ENCODE measurements around the gene RPS6KA5. TPM values are rescaled to one million over a fixed set of nuclear protein-coding genes. Genes with fewer than 3 reads are reported as not detected.
"Not testable (repeated sequence)": the region's sequence is repeated elsewhere in the genome, so short reads cannot be mapped to it uniquely, and the experiment has no call there.

The RPS6KA5 gene
- total RNA-seq, 1 donor from 2014 or later = 0.65 TPM

DNA sequence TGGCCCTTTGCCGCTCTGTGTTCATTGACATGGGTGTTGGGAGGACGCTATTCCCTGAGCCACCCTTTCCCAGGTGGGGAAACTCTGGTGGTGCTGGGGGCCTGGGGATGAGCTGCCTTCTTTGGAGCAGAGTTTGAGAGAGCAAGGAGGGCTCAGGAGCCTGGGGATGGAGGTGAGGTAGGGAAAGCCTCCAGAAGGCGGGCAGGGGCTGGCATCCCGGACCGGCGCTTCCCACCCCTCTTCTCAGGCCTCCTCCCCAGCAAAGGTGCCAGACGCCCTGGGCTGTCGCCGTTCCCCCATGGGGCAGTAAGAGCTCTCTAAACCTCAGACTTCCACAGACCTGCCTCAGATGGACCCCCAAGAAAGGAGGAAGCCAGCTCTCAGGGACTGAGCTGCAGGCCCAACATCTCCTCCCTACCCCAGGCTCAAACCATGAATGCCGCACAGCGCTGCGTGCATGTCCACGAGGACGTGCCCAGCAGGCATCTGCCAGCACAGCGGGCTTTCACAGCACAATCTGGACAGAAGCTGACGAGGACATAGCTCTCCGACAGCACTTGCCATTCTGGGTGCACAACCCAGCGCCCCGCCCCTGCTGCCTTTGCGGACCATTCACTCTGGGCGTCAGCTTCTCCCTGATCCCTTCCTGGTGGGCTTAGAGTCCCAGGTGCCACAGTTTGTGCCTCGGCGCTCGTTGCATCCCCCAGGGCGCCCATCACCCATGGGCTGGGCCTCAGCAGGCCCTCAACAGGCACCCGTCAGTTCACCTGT, 229.3 kb downstream of the RPS6KA5 start:
- Mint-ChIP-seq H3K36me3 (ENCODE audit: low read depth) (no peaks in the 10 kb centered on the region), H3K9me3 (ENCODE audit: low read depth) (no peaks in the 10 kb centered on the region), H3K4me3 (ENCODE audit: unreplicated experiment) (no peak overlapping the region), H3K27me3 (ENCODE audit: low read depth) (peaks cover 1% of the 10 kb centered on the region), H3K27ac (ENCODE audit: unreplicated experiment) (no peak overlapping the region), H3K4me1 (ENCODE audit: low read depth) (peaks cover 10% of the 10 kb centered on the region)
- DNase-seq (ENCODE audit: low spot score) = peak; percentile 82
- TF ChIP-seq, protein P1, sequence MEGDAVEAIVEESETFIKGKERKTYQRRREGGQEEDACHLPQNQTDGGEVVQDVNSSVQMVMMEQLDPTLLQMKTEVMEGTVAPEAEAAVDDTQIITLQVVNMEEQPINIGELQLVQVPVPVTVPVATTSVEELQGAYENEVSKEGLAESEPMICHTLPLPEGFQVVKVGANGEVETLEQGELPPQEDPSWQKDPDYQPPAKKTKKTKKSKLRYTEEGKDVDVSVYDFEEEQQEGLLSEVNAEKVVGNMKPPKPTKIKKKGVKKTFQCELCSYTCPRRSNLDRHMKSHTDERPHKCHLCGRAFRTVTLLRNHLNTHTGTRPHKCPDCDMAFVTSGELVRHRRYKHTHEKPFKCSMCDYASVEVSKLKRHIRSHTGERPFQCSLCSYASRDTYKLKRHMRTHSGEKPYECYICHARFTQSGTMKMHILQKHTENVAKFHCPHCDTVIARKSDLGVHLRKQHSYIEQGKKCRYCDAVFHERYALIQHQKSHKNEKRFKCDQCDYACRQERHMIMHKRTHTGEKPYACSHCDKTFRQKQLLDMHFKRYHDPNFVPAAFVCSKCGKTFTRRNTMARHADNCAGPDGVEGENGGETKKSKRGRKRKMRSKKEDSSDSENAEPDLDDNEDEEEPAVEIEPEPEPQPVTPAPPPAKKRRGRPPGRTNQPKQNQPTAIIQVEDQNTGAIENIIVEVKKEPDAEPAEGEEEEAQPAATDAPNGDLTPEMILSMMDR (IDR thresholded peaks at IDR 0.05) = no peak

DNA sequence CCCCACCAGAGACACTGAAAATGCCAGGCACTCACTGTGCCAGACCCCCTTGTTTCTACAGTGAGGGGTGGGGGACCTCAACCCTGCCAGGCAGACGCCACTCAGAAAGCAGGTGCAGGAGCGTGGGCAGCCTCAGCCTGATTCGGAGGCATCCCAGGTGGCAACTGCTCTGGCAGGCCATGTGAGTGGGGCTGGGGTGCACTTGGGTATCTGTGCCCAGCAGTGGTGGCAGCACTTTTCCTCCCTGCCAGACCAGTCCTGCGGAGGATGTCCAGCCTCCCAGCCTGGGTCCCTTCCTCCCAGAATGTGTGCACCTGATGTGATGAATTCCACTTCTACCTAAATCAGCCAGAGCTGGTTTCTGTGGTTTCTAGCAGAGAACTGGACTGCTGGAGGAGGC, 230.8 kb downstream of the RPS6KA5 start:
- no peak overlapping the region for H3K4me3 Mint-ChIP-seq (ENCODE audit: unreplicated experiment)
- DNase-seq (ENCODE audit: low spot score) = peak; percentile 71
- peaks cover 1% of the 10 kb centered on the region for H3K27me3 Mint-ChIP-seq (ENCODE audit: low read depth)
- H3K27ac Mint-ChIP-seq (ENCODE audit: unreplicated experiment) = no peak overlapping the region
- no peaks in the 10 kb centered on the region for H3K36me3 Mint-ChIP-seq (ENCODE audit: low read depth)
- TF ChIP-seq, protein P1 (IDR thresholded peaks at IDR 0.05) = no peak
- H3K4me1 Mint-ChIP-seq (ENCODE audit: low read depth) = peaks cover 10% of the 10 kb centered on the region
- H3K9me3 Mint-ChIP-seq (ENCODE audit: low read depth) = no peaks in the 10 kb centered on the region

DNA sequence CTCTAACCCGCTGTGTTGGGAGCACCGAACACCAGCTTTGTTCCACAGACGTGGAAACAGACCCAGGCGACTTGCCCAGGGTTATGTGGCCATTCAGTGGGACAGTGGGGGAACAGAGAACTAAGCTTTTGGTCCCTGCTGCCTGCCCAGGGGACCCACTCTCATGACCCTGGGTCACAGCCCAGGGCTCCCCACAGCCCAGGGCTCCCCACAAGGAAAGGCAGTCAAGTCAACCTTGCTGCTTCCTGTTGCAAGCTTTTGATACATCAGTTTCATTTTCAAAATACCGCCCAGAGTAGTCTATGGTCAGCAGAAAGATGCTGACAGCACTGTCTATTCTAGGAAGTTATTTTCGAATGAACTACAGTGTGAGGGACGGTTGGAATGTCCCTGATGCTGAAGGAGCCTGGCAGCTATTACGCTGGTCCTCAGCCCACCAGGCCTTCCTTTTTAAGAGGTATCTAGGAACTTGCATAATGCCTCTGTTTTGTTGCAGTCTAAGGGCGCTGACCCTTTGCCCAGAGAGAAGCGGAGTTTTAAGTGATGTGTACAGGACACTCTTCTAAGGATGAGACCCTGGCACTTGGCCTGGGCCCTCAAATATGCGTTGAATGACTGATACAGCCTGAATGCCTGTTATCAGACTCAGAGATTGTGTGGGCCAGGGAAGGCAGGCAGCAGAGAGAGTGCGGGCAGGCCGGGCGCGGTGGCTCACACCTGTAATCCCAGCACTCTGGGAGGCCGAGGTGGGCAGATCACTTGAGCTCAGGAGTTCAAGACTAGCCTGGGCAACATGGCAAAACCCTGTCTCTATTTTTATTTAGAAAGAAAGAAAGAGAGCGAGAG, 231.6 kb downstream of the RPS6KA5 start:
- Mint-ChIP-seq H3K36me3 (ENCODE audit: low read depth) (peaks cover 2% of the 10 kb centered on the region), H3K27me3 (ENCODE audit: low read depth) (peaks cover 1% of the 10 kb centered on the region), H3K27ac (ENCODE audit: unreplicated experiment) (no peak overlapping the region), H3K9me3 (ENCODE audit: low read depth) (peaks cover 4% of the 10 kb centered on the region), H3K4me3 (ENCODE audit: unreplicated experiment) (no peak overlapping the region), H3K4me1 (ENCODE audit: low read depth) (peaks cover 10% of the 10 kb centered on the region)
- TF ChIP-seq, protein P1 (IDR thresholded peaks at IDR 0.05) = no peak
- DNase-seq (ENCODE audit: low spot score) = no peak

DNA sequence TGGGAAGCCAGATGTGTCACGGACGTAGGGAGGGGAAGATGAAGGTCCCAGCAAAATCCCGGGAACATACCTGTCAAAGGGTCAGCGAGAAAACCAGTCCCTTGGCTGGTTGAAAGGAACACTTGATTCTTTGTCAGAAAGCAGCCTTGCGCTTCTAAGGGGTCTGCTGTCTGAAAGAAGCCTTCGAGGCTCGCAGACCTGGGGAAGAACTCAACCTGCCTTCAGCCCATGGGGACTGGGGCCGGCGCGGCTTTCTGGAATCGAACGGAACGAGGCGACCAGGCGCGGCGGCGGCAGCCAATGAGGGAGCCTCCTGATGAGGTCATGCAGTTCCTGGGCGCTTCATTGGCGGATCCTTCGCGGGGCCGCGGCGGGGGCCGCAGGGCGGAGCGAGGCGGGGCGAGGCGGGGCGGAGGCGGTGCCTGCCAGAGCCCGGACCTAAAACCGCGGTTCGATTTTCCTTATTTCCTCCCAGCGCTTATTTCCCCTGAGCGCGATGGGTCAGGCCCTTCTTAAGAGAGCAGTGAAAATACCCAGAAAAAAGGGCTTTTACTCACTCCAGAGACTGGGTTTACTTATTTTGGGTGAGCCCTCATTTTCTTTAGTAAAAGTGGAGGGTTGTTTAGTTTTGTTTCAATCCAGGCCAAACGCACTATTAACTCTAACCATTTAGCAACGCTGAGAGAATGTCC, 232.4 kb downstream of the RPS6KA5 start:
- Mint-ChIP-seq H3K4me1 (ENCODE audit: low read depth) (peaks cover 10% of the 10 kb centered on the region), H3K9me3 (ENCODE audit: low read depth) (peaks cover 10% of the 10 kb centered on the region), H3K36me3 (ENCODE audit: low read depth) (peaks cover 4% of the 10 kb centered on the region), H3K27ac (ENCODE audit: unreplicated experiment) (peak overlapping the region; percentile 60), H3K4me3 (ENCODE audit: unreplicated experiment) (peak overlapping the region; percentile 71), H3K27me3 (ENCODE audit: low read depth) (peaks cover 1% of the 10 kb centered on the region)
- DNase-seq (ENCODE audit: low spot score) = no peak
- TF ChIP-seq, protein P1 (IDR thresholded peaks at IDR 0.05) = no peak

DNA sequence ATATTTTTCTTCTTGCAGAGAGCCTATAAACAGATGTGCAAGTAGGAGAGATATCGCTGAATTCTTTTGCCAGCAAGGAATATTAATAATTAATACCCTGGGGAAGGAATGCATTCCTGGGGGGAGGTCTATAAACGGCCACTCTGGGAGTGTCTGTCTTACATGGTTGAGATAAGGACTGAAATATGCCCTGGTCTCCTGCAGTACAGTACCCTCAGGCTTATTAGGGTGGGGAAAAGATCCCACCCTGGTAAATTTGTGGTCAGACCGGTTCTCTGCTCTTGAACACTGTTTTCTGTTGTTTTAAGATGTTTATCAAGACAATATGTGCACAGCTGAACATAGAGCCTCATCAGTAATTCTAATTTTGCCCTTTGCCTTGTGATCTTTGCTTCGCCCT, 236.9 kb downstream of the RPS6KA5 start:
- not testable (repeated sequence) for DNase-seq (ENCODE audit: low spot score); H3K27ac Mint-ChIP-seq (ENCODE audit: unreplicated experiment); H3K4me1 Mint-ChIP-seq (ENCODE audit: low read depth); H3K4me3 Mint-ChIP-seq (ENCODE audit: unreplicated experiment); H3K27me3 Mint-ChIP-seq (ENCODE audit: low read depth); H3K36me3 Mint-ChIP-seq (ENCODE audit: low read depth)
- peaks cover 10% of the 10 kb centered on the region for H3K9me3 Mint-ChIP-seq (ENCODE audit: low read depth)

All from chondrocyte (in vitro differentiated cells).